Activated T-helper 9 cell treated with anti-CD3 and anti-CD28 coated beads, Interleukin-2, amount 50 U/mL, for 16 hours (primary cell): ENCODE measurements around the gene SUSD2.
"Not testable (repeated sequence)": the region's sequence is repeated elsewhere in the genome, so short reads cannot be mapped to it uniquely, and the experiment has no call there.

Source experiments
- DNase-seq: peaks from one replicate; pipeline ENCODE4 v3.0.0-alpha.2; 2020; ENCODE audit warnings: low read depth

Gene SUSD2

DNA sequence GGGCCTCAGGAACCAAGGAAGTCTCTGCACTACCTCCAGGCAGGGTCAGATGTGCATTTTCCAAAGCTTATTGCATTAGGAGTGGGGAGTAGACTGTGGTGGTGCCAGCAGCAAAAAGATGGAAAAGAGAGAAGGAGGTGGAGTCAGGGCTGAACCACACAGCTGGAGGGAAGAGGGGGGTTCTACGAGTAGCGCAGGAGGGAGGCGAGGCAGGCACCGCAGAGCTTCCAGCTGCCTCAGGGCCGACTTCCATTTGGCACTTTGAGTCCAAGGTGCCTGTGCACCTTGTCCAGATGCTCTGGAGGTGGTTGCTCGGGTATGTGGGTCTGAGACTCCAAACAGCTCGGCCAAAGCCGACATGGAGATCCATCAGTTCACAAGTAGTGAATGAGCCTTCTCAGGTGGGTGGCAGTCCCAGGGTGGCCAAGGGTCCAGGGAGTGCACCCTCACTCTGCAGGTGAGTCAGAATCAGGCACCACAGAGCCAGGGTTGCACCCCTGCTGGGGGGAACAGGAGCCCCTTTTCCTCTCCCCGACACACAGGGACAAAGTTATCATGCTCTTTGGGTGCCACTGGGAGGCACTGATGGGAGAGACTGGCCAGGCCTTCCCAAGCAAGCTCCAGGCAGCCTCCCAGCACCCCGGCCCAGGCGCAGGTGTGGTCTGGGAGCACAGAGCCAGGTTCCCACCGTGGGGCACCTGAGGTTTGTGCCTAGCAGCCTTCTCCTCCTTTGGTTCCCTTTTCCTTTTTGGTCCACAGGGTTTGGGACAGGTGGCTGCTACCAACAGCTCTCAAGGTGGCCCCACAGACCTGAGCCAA, 33.4 kb downstream of the SUSD2 start:
- no peak for DNase-seq

DNA sequence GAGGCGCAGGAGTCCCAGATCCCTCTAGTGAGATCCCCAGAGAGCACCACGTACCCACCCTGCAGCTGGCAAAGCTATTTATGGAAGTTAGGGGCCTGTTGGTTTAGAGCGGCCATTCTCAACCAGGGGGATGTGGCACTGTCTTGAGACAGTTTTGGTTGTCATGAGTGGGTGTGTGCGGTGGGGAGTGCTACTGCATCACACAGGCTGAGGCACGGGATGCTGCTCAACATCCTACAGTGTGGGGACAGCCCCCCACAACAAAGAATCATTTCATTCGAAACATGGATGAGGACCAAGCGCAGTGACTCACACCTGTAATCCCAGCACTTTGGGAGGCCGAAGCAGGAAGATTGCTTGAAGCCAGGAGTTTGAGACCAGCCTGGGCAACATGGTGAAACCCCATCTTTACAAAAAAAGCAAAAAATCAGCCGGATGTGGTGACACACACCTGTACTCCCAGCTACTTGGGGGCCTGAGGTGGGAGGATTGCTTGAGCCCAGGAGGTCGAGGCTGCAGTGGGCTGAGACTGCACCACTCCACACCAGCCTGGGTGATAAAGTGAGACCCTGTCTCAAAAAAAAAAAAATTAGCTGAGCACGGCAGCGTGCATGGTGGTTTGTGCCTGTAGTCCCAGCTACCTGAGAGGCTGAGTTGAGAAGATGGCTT, 35.4 kb downstream of the SUSD2 start:
- no peak for DNase-seq

DNA sequence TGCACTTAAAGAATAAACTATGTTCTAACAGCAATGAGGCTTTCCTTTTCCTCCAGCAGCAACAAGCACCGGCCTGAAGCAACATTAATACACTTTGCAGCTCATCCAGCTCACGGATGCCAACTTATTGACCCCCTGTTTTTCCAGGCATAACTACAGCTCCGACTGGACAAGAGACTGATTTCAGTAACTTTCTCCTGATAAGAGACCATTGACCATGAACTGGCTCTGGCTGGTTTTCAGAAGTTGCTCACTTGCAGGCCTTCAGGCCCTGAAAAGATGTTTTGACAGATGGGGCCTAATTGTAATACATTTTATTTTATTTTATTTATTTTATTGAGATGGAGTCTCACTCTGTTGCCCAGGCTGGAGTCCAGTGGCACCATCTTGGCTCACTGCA, 36.1 kb downstream of the SUSD2 start:
- no peak for DNase-seq

DNA sequence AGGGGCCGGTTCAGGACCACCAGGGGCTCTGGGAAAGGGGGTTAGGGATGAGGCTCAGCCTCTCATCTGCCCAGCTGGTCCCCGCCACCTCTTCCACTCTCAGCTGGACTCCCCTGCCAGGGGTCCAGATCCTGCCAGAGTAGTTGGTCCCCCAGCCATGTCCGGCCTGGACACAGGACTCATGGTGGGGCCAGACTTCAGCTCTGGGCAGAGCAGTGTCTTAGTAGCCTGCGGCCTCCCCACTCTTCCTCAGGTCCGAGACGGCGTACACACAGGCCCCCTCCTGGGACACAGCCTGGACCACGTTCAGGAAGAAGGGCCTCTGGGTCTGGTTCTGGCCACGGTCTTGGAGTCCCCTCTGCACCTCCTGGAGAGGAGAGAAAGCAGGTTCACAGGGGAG, 38.5 kb downstream of the SUSD2 start:
- no peak for DNase-seq

DNA sequence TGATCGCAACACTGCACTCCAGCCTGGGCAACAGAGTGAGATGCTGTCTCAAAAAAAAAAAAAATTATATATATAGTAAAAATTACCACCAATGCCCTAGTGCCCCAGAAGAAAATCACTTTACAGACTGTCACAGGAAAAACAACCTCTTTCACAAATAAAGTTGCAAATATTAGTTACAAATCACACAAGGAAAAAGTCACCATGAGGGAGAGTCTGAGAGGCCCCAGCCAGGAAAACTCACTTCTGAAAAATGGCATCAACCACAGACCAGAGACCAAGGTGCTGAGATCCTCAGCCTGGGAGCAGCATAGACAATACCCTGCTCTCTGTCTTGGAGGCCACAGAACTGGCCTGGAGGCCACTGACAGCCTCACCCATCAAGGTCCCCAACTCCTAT, 43.2 kb downstream of the SUSD2 start:
- no peak for DNase-seq

DNA sequence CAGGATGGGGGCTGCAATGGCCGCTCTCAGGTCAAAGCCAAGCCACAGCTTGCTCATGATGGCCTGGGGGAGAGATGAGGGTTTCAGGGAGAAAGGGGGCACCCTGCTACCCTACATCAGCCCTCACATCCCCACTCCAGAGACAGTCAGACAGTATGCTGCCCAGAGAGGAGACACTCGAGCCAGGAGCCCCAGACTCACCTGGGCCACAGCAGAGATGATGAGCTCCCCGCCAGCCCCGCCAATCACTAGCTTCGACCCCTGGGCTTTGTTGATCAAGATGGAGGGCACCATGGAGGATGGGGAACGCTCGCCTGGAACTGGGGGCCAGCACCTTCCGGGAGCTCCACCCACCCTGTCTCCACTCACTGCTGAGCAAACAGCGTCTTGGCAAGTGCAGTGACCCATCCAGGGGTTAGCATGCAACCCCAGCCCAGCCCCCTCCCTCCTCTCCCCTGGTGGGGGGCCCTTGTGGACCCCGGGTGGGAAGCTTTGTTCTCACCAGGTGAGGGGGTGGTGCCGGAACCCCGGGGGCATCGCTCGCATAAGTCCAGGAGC, 43.8 kb downstream of the SUSD2 start:
- DNase-seq = no peak

DNA sequence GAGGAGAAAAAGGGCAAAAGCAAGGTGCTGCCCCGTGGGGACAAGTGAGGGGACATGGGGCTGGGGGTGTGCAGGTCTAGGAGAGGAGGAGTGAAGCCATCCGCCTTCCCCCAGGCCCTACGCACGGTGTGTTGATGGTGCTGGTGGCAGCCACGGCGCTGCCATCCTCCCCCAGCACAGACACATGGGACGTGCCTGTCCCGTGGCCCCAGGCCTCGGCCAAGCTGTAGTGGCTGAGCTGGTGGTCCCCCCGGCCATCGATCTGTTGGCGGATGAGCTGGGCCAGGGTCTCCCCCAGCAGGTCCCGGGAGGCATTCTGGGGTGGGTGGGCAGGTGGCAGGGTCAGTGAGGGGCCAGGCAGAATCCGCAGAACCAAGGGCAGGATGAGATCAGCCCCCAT, 44.7 kb downstream of the SUSD2 start:
- no peak for DNase-seq

DNA sequence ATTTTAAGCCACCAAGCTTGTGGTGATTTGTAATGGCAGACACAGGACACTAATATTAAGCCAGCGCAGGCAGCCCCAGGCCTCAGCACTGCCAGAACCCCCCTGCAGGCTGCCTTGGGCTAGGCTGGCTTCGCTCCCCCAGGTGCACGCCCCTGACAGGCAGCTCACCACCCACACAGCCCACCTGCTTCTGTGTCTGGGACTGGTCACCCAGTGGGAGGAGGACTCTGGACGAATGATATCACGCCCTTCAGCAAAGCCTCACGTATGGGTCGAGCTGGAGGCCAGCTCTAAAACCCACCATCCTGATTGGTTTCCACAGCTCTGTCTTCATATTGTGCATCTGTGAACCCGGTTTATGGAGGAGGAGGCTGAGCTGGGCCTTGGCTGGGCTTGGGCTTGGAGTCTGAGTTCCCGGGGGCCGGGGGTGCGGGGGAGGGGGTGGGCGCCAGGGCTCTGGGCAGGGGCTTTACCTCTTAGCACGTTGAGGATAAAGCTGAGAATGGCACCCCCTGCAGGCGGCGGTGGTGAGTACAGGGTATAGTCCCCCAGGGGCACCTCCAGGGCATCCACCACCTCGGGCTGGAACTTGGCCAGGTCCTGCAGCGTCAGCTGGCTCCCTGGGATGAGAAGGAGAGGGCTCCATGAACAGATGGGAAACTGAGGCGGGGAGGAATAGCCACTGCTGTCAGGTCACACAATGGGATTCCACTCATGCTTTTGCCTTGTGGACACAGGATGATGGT, 49.8 kb downstream of the SUSD2 start:
- DNase-seq = peak; percentile 50

DNA sequence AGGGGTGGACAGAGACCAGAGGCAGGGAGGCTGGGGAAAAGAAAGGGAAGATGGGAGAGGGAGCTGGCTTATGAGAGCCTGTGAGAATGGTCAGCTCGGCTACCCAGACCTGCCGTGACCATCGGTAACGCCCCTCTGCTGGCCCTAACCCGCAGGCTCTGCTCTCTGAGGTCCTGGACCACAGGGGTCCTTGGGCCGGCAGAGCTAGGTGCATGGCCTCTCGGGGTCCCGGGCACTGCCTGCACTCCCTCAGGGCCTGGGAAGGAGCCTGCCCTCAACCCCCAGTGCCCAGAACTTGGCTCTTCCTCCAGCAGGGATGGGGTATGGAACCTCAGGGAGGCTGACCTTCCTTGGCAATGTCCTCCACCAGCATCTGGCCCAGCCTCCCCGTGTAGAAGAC, 50.4 kb downstream of the SUSD2 start:
- no peak for DNase-seq

DNA sequence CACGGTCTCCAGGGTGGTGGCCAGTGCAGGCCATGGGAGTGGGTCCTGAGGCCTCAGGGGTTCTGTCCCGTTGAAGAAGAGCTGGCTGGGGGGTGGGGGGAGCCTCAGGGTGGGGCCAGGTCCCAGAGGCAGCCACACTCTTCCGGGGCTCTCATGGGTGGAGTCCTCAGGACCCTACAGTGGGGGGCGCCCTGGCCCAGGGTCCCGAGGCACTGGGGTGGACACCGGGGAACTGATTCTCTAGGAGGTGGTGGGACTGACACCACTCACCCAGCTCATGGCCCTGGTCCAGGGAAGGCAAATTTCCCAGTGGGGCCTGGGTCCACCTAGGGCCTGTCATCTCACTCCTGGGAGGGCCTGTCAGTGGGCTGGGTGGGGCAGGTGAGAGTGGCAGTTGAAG, 50.8 kb downstream of the SUSD2 start:
- no peak for DNase-seq

DNA sequence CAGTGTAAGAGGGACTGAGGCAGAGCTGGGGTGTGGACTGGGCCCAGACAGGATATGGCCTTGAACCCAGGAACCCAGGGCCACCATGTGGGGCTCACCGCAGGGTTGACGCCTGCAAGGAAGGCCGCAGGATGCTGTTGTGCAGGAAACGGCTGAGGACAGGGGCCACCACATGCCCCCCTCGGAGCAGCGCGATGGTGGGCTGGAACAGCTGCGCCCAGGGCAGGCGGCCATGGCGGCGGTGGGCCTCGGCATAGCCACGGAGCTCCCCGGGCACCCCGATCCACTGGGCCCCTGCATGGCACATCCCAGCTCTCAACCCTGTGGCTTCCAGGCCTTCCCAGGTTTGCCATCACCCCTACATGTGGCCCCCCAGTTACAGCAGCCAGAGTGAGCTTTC, 51.4 kb downstream of the SUSD2 start:
- no peak for DNase-seq

DNA sequence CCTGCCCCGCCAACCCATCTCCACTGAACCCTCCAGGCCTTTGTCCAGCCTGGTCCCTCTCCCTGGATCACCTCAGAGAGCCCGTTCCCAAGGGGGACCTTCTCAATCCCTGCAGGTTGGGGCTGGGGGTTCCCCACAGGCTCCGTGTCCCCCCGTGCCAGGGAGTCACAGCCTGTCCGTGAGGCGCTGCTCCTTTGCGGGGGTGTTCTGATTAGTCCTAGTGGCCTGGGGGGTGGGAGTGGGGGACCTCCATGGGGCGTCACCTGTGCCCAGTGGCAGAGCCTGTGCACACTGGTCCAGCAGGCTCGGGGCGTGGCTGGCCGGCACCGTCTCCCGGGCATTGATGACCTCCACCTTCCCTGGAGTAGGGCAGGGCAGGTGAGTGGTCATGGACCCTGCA, 51.9 kb downstream of the SUSD2 start:
- no peak for DNase-seq

DNA sequence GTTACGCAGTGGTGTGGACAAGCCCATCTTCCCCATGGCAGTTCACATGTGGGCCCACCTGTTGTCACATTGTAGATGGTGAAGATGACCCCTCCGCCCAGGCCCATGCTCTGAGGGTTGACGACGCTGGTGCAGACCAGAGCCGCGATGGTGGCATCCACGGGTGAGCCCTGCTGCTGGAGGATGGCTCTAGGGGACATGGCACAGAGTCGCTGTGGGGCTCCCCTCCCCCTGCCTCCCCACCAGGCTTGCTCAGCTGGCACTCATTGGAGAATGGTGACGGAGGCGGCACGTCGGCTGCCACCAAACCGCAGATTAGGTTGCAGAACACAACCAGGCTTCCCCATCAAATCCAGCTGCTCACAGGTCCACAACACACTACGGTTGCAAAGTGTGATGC, 52.5 kb downstream of the SUSD2 start:
- no peak for DNase-seq

DNA sequence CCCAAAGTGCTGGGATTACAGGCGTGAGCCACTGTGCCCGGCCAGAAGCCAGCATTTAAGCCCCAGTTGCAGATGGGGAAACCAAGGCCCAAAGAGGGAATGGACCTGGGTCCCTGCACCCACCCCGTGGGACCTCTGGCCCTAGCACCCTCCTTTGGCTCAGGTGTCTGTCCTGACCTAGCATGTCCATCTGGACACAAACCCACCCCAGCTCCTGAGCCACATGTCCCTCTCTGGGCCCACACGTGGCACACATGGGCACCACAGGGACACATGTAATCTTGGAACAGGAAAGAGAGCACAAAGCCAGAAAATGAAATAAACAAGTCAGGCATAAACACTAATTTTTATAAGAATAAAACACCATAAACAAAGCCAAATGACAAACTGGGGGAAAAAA, 54.0 kb downstream of the SUSD2 start:
- no peak for DNase-seq

DNA sequence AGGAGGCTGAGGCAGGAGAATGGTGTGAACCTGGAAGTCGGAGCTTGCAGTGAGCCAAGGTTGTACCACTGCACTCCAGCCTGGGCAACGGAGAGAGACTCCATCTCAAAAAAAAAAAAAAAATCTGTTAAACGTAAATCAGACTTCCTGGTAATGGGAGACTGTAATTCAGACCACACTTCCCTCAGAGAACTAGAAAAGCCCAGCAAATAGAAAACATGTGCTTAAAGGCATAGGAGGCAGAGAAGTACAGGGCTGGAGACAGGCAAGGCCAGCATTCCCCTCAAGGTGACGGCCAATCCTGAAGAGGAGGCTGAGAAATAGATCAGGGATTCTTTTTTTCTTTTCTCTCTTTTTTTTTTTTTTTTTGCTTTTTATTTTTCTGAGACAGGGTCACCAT, 55.4 kb downstream of the SUSD2 start:
- DNase-seq = no peak

DNA sequence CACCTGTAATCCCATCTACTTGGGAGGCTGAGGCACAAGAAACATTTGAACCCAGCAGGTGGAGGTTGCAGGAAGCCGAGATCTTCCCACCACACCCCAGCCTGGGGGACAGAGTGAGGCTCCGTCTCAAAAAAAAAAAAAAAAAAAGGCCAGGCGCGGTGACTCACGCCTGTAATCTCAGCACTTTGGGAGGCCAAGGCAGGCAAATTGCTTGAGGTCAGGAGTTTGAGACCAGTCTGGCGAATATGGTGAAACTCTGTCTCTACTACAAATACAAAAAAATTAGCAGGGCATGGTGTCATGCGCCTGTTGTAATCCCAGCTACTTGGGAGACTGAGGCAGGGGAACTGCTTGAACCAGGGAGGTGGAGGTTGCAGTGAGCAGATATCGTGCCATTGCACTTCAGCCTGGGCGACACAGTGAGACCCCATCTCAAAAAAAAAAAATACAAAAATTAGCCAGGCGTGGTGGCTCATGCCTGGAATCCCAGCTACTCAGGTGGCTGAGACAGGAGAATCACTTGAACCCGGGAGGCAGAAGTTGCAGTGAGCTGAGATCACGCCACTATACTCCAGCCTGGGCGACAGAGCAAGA, 56.9 kb downstream of the SUSD2 start:
- not testable (repeated sequence) for DNase-seq
